C4-2B (cell line): ENCODE data around the gene FAM83G.
"Not testable (repeated sequence)": the region's sequence is repeated elsewhere in the genome, so short reads cannot be mapped to it uniquely, and the experiment has no call there.

Experiments used
- H3K27ac ChIP-seq: fragments of 450-650 bp; 2 replicates; pipeline ENCODE4 v1.5.1; 2017
- ZFX ChIP-seq: fragments of 450-650 bp; IDR thresholded peaks from 2 replicates; pipeline ENCODE4 v1.6.1; 2017
- TF ChIP-seq, protein P1 (sequence below): fragments of 450-650 bp; conservative IDR thresholded peaks from 2 replicates; pipeline ENCODE4 v1.5.1; 2017; ENCODE audit warnings: mild to moderate bottlenecking

FAM83G gene

GRCh38 chr17:19024101-19025078 is 19.8 kb upstream of the FAM83G start:
- TF ChIP-seq, protein P1, sequence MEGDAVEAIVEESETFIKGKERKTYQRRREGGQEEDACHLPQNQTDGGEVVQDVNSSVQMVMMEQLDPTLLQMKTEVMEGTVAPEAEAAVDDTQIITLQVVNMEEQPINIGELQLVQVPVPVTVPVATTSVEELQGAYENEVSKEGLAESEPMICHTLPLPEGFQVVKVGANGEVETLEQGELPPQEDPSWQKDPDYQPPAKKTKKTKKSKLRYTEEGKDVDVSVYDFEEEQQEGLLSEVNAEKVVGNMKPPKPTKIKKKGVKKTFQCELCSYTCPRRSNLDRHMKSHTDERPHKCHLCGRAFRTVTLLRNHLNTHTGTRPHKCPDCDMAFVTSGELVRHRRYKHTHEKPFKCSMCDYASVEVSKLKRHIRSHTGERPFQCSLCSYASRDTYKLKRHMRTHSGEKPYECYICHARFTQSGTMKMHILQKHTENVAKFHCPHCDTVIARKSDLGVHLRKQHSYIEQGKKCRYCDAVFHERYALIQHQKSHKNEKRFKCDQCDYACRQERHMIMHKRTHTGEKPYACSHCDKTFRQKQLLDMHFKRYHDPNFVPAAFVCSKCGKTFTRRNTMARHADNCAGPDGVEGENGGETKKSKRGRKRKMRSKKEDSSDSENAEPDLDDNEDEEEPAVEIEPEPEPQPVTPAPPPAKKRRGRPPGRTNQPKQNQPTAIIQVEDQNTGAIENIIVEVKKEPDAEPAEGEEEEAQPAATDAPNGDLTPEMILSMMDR, result no peak
- no peak for TF ChIP-seq ZFX
- H3K27ac ChIP-seq, result no peak overlapping the region

- no peak overlapping the region for H3K27ac ChIP-seq
- TF ChIP-seq, protein P1, result no peak
- TF ChIP-seq ZFX, result no peak
These were observed 18.8 kb upstream of the FAM83G start for GRCh38 chr17:19023209-19023999.

- no peak overlapping the region for H3K27ac ChIP-seq
- no peak for TF ChIP-seq ZFX
- TF ChIP-seq, protein P1, result no peak
These were observed 18.2 kb upstream of the FAM83G start for GRCh38 chr17:19022747-19023146.

GRCh38 chr17:19022128-19022527 is 17.6 kb upstream of the FAM83G start:
- TF ChIP-seq ZFX, result no peak
- TF ChIP-seq, protein P1, result no peak
- no peak overlapping the region for H3K27ac ChIP-seq

- TF ChIP-seq, protein P1, result no peak
- no peak for TF ChIP-seq ZFX
- no peak overlapping the region for H3K27ac ChIP-seq
These were observed 17.1 kb upstream of the FAM83G start for GRCh38 chr17:19021622-19022083.

- H3K27ac ChIP-seq, result not testable (repeated sequence)
These were observed 16.6 kb upstream of the FAM83G start for GRCh38 chr17:19021011-19021621.

DNA sequence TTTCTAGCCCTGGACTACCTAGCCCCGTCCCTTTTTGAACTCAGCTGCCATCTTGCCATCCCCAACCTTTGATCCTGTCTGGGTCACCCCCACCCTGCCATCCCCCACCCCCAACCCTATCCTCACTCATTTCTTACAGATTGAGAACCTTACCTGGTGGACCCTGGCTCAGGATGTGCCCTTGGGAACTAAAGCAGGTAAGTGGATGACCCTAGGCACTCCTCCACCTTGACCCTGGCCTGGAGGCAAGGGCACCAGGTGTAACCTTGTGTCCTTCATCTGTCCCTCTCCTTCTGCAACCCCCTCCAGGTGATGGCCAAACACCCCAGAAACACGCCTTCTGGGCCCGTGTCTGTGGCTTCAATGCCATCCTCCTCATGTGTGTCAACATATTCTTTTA is 15.5 kb upstream of the FAM83G start:
- no peak overlapping the region for H3K27ac ChIP-seq
- TF ChIP-seq, protein P1, result no peak
- no peak for TF ChIP-seq ZFX
